ENCODE results near the gene FBXO45.

DNA sequence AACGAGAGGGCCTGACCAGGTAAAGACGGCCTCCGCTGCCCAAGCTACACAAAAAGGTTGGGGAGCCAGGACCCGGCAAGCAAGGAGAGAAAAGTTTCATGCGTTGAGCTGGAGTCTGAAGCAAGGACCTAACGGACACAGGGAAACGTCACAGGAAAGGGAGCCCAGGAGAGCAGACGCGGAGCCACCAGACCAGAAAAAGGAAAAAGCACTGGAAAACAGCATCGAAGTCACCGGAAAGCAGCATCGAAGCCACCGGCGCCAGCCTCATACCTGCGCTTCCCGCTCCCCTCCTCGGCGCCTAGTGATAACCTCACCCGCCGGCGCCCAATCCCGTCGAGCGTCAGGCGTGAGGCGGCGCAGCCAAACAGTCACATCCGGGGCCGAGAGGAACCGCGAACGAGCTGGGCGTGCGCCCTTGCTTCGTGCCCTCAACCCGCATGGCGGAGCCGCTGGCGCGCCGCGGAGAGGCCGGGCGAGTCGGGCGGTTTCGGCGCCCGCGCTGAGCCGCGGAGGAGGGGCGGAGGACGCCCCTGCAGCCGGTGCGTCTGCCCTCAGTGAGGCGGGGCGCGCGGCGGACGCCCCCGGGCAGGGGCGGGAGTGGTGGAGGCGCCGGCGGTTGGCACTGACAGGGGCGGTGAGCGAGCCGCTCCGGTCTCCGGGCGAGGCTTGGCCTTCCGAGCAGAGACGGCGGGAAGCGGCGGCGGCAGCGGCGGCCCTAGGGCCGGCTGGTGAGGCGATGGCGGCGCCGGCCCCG is at the start of gene FBXO45, which contains the start of gene WDR53:
- TF ChIP-seq, protein P1, sequence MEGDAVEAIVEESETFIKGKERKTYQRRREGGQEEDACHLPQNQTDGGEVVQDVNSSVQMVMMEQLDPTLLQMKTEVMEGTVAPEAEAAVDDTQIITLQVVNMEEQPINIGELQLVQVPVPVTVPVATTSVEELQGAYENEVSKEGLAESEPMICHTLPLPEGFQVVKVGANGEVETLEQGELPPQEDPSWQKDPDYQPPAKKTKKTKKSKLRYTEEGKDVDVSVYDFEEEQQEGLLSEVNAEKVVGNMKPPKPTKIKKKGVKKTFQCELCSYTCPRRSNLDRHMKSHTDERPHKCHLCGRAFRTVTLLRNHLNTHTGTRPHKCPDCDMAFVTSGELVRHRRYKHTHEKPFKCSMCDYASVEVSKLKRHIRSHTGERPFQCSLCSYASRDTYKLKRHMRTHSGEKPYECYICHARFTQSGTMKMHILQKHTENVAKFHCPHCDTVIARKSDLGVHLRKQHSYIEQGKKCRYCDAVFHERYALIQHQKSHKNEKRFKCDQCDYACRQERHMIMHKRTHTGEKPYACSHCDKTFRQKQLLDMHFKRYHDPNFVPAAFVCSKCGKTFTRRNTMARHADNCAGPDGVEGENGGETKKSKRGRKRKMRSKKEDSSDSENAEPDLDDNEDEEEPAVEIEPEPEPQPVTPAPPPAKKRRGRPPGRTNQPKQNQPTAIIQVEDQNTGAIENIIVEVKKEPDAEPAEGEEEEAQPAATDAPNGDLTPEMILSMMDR (IDR thresholded peaks at IDR 0.05), result no peak
- no peak for TF ChIP-seq EZH2 (IDR thresholded peaks at IDR 0.05)
- TF ChIP-seq EZH2phosphoT487 (IDR thresholded peaks at IDR 0.05), result no peak
